Hair follicle dermal papilla cell (primary cell): Measurements from ENCODE around the gene LIPE. TPM values are rescaled to one million over a fixed set of nuclear protein-coding genes. Genes with fewer than 3 reads are reported as not detected.

Experiments
- small RNA-seq: library from RNA; depleted of rRNA; stranded (forward); fragments of <200 nt; gene quantifications from one replicate; pipeline ENCODE3, GENCODE V24; 2012
- total RNA-seq: library from RNA; depleted of rRNA; stranded (reverse); fragments of >200 nt; gene quantifications from 2 replicates; pipeline ENCODE4 v1.2.3, GENCODE V29; 2012

LIPE gene
- 3.1 and 3.3 TPM in 2 replicates for total RNA-seq

GRCh38 chr19:42427313-42427712 is at the start of gene LIPE:
TSS of gene LIPE (minus strand) at chr19:42427388. CDS start at chr19:42427149, 239 bp downstream.

GRCh38 chr19:42442833-42443232 is 15.6 kb upstream of the LIPE start, which contains the start of gene CXCL17:
TSS of gene CXCL17 (minus strand) at chr19:42442946. CDS start at chr19:42442832, 114 bp downstream.

GRCh38 chr19:42389899-42390298 is 37.3 kb downstream of the LIPE start, which contains the start of gene CNFN:
TSS of gene CNFN (minus strand) at chr19:42390297. CDS start at chr19:42389037, 1,260 bp downstream.

Small RNAs within 50 kb of the gene (small RNA-seq; reads per million reads assigned to genes)
- gene RNU4-60P, result not detected

Other genes with a start within 250 kb of the LIPE start
- gene DEDD2, start 209.7 kb downstream of the LIPE start, total RNA-seq, result 18.0 and 19.6 TPM in 2 replicates
- gene ZNF526, start 207.1 kb downstream of the LIPE start, total RNA-seq, result 24.8 and 27.3 TPM in 2 replicates
- 19.6 and 20.6 TPM in 2 replicates for gene GSK3A, start 184.8 kb downstream of the LIPE start, total RNA-seq
- 43.0 and 52.0 TPM in 2 replicates for gene ERF, start 172.3 kb downstream of the LIPE start, total RNA-seq
- gene CIC, start 158.1 kb downstream of the LIPE start, total RNA-seq, result 47.1 and 48.7 TPM in 2 replicates
- gene PRR19, start 125.3 kb downstream of the LIPE start, total RNA-seq, result 0.32 and 0.49 TPM in 2 replicates
- 18.3 and 25.0 TPM in 2 replicates for gene PAFAH1B3, start 124.8 kb downstream of the LIPE start, total RNA-seq
- 0.12 TPM in 1 of 2 replicates, not detected in the other for gene TMEM145, start 114.1 kb downstream of the LIPE start, total RNA-seq
- gene MEGF8, start 101.8 kb downstream of the LIPE start, total RNA-seq, result 25.3 and 35.7 TPM in 2 replicates
- not detected in 2 replicates for gene CNFN, start 37.1 kb downstream of the LIPE start, total RNA-seq
- gene CXCL17, start 15.6 kb upstream of the LIPE start, total RNA-seq, result not detected in 2 replicates
- gene CEACAM1, start 101.1 kb upstream of the LIPE start, total RNA-seq, result 1.5 and 1.6 TPM in 2 replicates
- not detected in 2 replicates for gene CEACAM8, start 167.5 kb upstream of the LIPE start, total RNA-seq